ENCODE results near the gene ENHO. TPM values are rescaled to one million over a fixed set of nuclear protein-coding genes. Genes with fewer than 3 reads are reported as not detected.

Gene ENHO
- total and polyA plus RNA-seq, 2 of the 8 experiments (the other 6 are each of a cell fraction or from before 2014, with no cell fraction given), result 12.2 to 49.4 TPM

- TF ChIP-seq HDAC2 (IDR thresholded peaks at IDR 0.05; ENCODE audit: borderline replicate concordance in 1 of 2, low read depth in 2 of 2, low read length in 2 of 2), result no peak
- no peak for TF ChIP-seq SIRT6 (IDR thresholded peaks at IDR 0.05; ENCODE audit: low read length)
- no peak for TF ChIP-seq RAD21 (IDR thresholded peaks at IDR 0.05 in 1 of 2, conservative IDR thresholded peaks at IDR 0.05 in 1 of 2; ENCODE audit: low read depth in 2 of 2, low read length in 2 of 2)
- no peak for TF ChIP-seq NRF1 (IDR thresholded peaks at IDR 0.05; ENCODE audit: low read depth, low read length)
- no peak for TF ChIP-seq GABPA (IDR thresholded peaks at IDR 0.05; ENCODE audit: borderline replicate concordance, insufficient read depth, low read length)
- no peak for TF ChIP-seq SP2 (IDR thresholded peaks at IDR 0.05; ENCODE audit: low read length)
Measured at GRCh38 chr9:34572092-34572491, 49.3 kb upstream of the ENHO start (continued).
